Thyroid gland (tissue), 4 donors: Measurements from ENCODE around the gene CMKLR1. TPM values are rescaled to one million over a fixed set of nuclear protein-coding genes. Genes with fewer than 3 reads are reported as not detected.

ENCODE experiments used
- DNase-seq, 2 donors: peaks; one replicate each; pipeline ENCODE4 v3.0.0-alpha.2; 2019
- H3K27ac ChIP-seq, 3 donors: fragments of 200-600 bp; sonication (generic); 1 replicate in 2 of 3; 2 replicates in 1 of 3; pipeline ENCODE4 v1.5.1; 2016 to 2019; ENCODE audit warnings: mild to moderate bottlenecking in 1 of 3, moderate library complexity in 1 of 3
- H3K27me3 ChIP-seq: fragments of 200-600 bp; sonication (generic); one replicate; pipeline ENCODE4 v1.5.1; 2019
- H3K36me3 ChIP-seq, 2 donors: fragments of 200-600 bp; sonication (generic); one replicate each; pipeline ENCODE4 v1.5.1; 2016 to 2019
- H3K4me1 ChIP-seq, 2 donors: fragments of 200-600 bp; sonication (generic); one replicate each; pipeline ENCODE4 v1.5.1; 2017 to 2019
- H3K4me3 ChIP-seq, 3 donors: fragments of 200-600 bp; sonication (generic); replicated peaks in 1 of 3; 1 replicate in 2 of 3; 2 replicates in 1 of 3; pipeline ENCODE4 v1.5.1; 2016; ENCODE audit warnings: mild to moderate bottlenecking in 1 of 3
- H3K9me3 ChIP-seq: fragments of 200-600 bp; sonication (generic); one replicate; pipeline ENCODE4 v1.5.1; 2017
- POLR2A ChIP-seq, 2 donors: fragments of 450-650 bp; IDR thresholded peaks; one replicate each; pipeline ENCODE4 v1.6.1; 2017; ENCODE audit warnings: antibody characterized with exemption in 2 of 2, mild to moderate bottlenecking in 2 of 2, moderate library complexity in 1 of 2
- WGBS, 2 donors: methylation state at CpG; one replicate each; pipeline ENCODE4 v1.1.5; 2017; 5-methylcytosine and 5-hydroxymethylcytosine counted together
- intact Hi-C: fragments of 100-400 bp; cut with DNase I; formaldehyde crosslinking; loops from one replicate; pipeline ENCODE4 v1.15.1; 2023
- total RNA-seq, 4 donors: library from RNA; depleted of rRNA; stranded (reverse); fragments of >200 nt; gene quantifications; one replicate each; pipeline ENCODE4 v1.2.3, GENCODE V29; 2016
- TF ChIP-seq, protein P1 (sequence below), 6 experiments: fragments of 200-600 bp in 3 of 6; fragments of 450-650 bp in 3 of 6; sonication (generic) in 3 of 6; IDR thresholded peaks; one replicate each; pipeline ENCODE4 v1.5.1; 2016 to 2019; ENCODE audit warnings: antibody characterized with exemption in 6 of 6, mild to moderate bottlenecking in 2 of 6, inconsistent platforms in 1 of 6, moderate library complexity in 1 of 6

Gene CMKLR1
- total RNA-seq, 4 donors from 2014 or later, result 6.3 to 15.8 (median 12.2) TPM

DNA sequence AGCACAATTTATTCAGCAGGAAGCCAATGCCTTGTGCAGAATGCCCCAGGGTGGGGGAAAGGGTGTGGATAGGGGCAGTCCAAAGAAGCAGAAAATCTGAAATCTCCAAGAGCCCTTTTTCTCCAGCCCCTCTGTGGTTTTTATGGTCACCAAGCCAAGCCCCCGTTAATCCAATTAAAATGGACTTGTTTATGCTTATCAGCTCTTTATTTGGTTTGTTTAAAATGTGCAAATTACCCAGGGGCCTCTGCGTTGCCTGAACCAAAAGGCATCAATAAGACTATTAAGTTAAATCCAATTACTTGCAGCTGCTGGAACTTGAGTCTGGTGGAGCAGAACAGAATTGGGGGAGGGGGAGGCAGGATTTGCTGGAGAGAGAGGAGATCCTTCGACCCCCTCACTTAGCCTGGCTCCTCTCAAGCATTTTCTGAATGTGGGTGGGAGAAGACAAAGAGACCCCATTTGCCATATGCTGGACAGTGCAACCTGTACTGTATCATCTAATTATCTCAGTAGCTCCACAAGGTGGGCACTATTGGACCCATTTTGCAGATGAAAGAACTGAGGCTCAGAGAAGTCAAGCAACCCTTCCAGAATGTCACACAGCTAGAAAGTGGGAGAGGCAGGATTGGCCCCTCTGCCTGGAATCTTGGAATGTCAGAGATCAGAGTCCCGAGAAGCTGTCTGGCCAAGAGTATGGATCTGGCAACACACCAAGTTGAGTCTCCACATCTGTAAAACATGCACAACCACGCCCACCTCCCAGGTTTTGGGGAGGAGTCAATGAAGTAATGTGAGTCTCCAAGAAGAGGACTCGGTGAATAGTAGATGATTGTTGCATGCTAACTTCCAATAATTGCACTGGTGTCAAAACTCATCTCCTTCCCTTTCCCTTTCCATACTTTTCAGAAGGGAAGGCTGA is 66.9 kb downstream of the CMKLR1 start:
- H3K4me3 ChIP-seq, result no peak overlapping the region
- DNase-seq, result no peak
- WGBS, 2 donors, result 55 to 59% methylated on average over 6 of the region's 6 CpGs

DNA sequence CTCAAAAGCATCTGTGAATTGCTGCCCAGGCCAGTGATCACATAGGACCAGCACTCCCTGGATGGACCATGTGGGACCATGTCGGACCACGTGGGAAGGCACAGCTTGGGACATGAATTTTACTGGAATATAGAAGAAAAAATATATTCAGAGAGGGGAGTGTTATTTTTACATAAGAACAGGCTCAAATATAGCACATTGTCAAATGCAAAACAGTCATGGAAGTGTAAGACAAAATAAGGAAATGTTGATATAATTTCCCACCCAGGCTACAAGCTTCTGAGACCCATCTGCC is 68.3 kb downstream of the CMKLR1 start:
- DNase-seq, result no peak
- WGBS, 2 donors, result 59 to 73% methylated on average over 2 of the region's 2 CpGs
- no peak overlapping the region for H3K27ac ChIP-seq
- H3K36me3 ChIP-seq, result no peaks in the 10 kb centered on the region
- intact Hi-C loops, result no loop called here
- no peaks in the 10 kb centered on the region for H3K9me3 ChIP-seq
- no peaks in the 10 kb centered on the region for H3K27me3 ChIP-seq
- TF ChIP-seq, protein P1, sequence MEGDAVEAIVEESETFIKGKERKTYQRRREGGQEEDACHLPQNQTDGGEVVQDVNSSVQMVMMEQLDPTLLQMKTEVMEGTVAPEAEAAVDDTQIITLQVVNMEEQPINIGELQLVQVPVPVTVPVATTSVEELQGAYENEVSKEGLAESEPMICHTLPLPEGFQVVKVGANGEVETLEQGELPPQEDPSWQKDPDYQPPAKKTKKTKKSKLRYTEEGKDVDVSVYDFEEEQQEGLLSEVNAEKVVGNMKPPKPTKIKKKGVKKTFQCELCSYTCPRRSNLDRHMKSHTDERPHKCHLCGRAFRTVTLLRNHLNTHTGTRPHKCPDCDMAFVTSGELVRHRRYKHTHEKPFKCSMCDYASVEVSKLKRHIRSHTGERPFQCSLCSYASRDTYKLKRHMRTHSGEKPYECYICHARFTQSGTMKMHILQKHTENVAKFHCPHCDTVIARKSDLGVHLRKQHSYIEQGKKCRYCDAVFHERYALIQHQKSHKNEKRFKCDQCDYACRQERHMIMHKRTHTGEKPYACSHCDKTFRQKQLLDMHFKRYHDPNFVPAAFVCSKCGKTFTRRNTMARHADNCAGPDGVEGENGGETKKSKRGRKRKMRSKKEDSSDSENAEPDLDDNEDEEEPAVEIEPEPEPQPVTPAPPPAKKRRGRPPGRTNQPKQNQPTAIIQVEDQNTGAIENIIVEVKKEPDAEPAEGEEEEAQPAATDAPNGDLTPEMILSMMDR (IDR thresholded peaks at IDR 0.05), result no peak
- TF ChIP-seq POLR2A (IDR thresholded peaks at IDR 0.05), result no peak
- H3K4me3 ChIP-seq, result no peak overlapping the region
- no peaks in the 10 kb centered on the region for H3K4me1 ChIP-seq

More for the DNA sequence above, 66.9 kb downstream of the CMKLR1 start:
- intact Hi-C loops, result no loop called here
- no peaks in the 10 kb centered on the region for H3K27me3 ChIP-seq
- H3K36me3 ChIP-seq, result no peaks in the 10 kb centered on the region
- no peak overlapping the region for H3K27ac ChIP-seq
- no peaks in the 10 kb centered on the region for H3K9me3 ChIP-seq
- H3K4me1 ChIP-seq, result no peaks in the 10 kb centered on the region
- TF ChIP-seq, protein P1 (IDR thresholded peaks at IDR 0.05), result no peak
- TF ChIP-seq POLR2A (IDR thresholded peaks at IDR 0.05), result no peak

DNA sequence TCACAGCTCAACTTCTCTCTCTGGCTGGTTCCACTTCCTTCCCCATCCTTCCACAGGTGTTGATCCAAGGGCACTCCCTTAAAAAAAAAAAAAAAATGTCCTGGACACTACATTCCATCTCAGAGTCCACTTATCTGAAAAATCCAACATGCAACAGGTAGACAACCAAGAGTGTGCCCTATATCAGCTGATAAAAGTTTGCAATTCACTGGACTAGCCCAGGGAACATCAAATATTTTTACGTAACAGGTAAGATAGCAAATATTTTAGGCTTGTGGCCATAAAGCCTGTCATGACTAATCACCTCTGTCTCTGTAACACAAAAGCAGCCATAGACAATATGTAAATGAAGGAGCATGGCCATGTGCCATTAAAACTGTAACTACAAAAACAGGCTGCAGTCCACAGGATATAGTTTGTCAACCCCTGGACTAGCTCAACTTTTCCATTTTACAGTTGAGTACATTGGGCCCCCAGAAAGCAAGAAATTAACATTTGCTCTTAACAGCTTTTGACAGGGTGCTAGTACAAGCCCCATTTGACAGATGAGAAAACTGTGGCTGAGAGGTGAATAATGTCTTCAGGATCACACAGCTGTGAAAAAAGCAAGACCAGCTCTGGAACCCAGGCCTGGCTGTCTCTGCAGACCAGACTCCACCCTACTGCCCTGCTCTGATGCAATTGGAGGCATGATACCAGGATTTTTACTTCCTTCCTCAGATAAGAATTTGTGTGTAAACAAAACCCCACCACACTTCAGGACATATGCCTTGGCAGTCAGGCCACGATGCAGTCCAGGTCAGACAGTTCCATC is 68.9 kb downstream of the CMKLR1 start:
- no peaks in the 10 kb centered on the region for H3K36me3 ChIP-seq
- H3K4me3 ChIP-seq, result no peak overlapping the region
- 70 to 85% methylated on average over 2 of the region's 2 CpGs for WGBS, 2 donors
- no peaks in the 10 kb centered on the region for H3K27me3 ChIP-seq
- no peak overlapping the region for H3K27ac ChIP-seq
- DNase-seq, result no peak
- no peaks in the 10 kb centered on the region for H3K4me1 ChIP-seq
- TF ChIP-seq, protein P1 (IDR thresholded peaks at IDR 0.05), result no peak
- no peak for TF ChIP-seq POLR2A (IDR thresholded peaks at IDR 0.05)
- H3K9me3 ChIP-seq, result no peaks in the 10 kb centered on the region
- intact Hi-C loops, result no loop called here

DNA sequence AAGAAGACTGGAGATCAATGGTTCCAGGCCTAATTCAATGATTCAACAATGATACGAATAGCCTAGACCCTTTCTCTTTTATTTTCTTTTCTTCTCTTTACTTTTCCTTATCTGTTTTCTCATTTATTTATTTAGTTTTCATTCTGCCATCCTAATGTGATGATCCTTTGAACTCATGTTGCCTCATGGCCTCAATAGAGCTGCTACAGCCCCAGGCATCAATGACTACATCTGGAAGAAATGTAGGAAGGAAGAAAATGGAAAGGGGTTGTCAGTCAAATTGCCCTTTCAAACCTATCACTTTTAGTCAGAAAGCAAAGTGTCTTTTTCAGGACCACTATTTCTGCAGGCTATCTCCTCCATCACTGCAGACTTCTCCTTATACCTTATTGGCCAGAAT is 69.9 kb downstream of the CMKLR1 start:
- Histone ChIP-seq H3K27me3 (no peaks in the 10 kb centered on the region), H3K9me3 (no peaks in the 10 kb centered on the region), H3K36me3 (no peaks in the 10 kb centered on the region), H3K4me1 (no peaks in the 10 kb centered on the region), H3K4me3 (no peak overlapping the region), H3K27ac (no peak overlapping the region)
- TF ChIP-seq, protein P1 (IDR thresholded peaks at IDR 0.05), result no peak
- TF ChIP-seq POLR2A (IDR thresholded peaks at IDR 0.05), result no peak
- intact Hi-C loops, result no loop called here
- DNase-seq, result no peak
- 82 to 84% methylated on average over 1 of the region's 1 CpG for WGBS, 2 donors

DNA sequence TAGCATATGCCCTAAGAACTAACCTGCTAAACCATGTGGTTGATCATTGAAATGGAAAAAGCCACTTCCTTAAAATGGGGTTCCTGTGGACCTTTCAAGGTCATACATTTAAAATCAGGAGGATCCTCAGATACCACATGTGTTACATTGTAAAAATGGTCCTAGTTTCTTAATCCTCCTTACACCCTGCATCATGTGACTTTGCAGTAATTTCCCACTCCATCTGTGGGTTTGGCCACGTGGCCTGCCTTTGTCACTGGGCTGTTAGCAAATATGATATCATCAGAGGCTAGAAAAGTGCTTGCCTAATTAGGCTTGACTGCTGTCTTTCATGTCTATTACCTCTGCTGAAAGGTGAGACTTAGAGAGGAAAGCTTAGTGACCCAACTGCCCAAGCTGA is 70.7 kb downstream of the CMKLR1 start:
- TF ChIP-seq, protein P1 (IDR thresholded peaks at IDR 0.05), result no peak
- no peak for TF ChIP-seq POLR2A (IDR thresholded peaks at IDR 0.05)
- Histone ChIP-seq H3K36me3 (no peaks in the 10 kb centered on the region), H3K9me3 (no peaks in the 10 kb centered on the region), H3K27me3 (no peaks in the 10 kb centered on the region), H3K4me1 (no peaks in the 10 kb centered on the region), H3K4me3 (no peak overlapping the region), H3K27ac (no peak overlapping the region)
- no peak for DNase-seq
- intact Hi-C loops, result no loop called here
- 31 to 43% methylated on average over 1 of the region's 1 CpG for WGBS, 2 donors
